SJCRH30 (cell line): ENCODE measurements around the gene FAM181A. TPM values are rescaled to one million over a fixed set of nuclear protein-coding genes. Genes with fewer than 3 reads are reported as not detected.
A peak's percentile ranks its signal among the peaks of the same experiment; 100 is the strongest.

Experiments used
- DNase-seq, 2 experiments: peaks; one replicate each; pipeline ENCODE4 v3.0.0-alpha.2; 2015 to 2020
- H3K27ac ChIP-seq: fragments of 250-450 bp; sonication (Bioruptor Pico); 2 replicates; pipeline ENCODE4 v1.5.1; 2020; ENCODE audit warnings: mild to moderate bottlenecking, moderate library complexity
- H3K27me3 ChIP-seq: fragments of 250-450 bp; sonication (Bioruptor Pico); 2 replicates; pipeline ENCODE4 v1.5.1; 2020; ENCODE audit warnings: mild to moderate bottlenecking, moderate library complexity
- H3K36me3 ChIP-seq: fragments of 250-450 bp; sonication (Bioruptor Pico); 2 replicates; pipeline ENCODE4 v1.5.1; 2020; ENCODE audit warnings: mild to moderate bottlenecking, moderate library complexity
- H3K4me1 ChIP-seq: fragments of 250-450 bp; sonication (Bioruptor Pico); 2 replicates; pipeline ENCODE4 v1.5.1; 2020; ENCODE audit warnings: mild to moderate bottlenecking, moderate library complexity
- H3K4me3 ChIP-seq: fragments of 250-450 bp; sonication (Bioruptor Pico); 2 replicates; pipeline ENCODE4 v1.5.1; 2020; ENCODE audit warnings: mild to moderate bottlenecking, moderate library complexity
- H3K9me3 ChIP-seq: fragments of 250-450 bp; sonication (Bioruptor Pico); replicated peaks from 2 replicates; pipeline ENCODE4 v1.5.1; 2020; ENCODE audit warnings: mild to moderate bottlenecking, moderate library complexity
- total RNA-seq: library from RNA; depleted of rRNA; stranded (reverse); fragments of >200 nt; shearing (Covaris generic); gene quantifications from 2 replicates; pipeline ENCODE4 v1.2.3, GENCODE V29; 2014

Gene FAM181A
- total RNA-seq, 1 experiment from 2014 or later: not detected

- H3K9me3 ChIP-seq: no peaks in the 10 kb centered on the region
- no peak overlapping the region for H3K4me3 ChIP-seq
- no peak for DNase-seq
- no peak overlapping the region for H3K27ac ChIP-seq
- H3K4me1 ChIP-seq: no peaks in the 10 kb centered on the region
- no peaks in the 10 kb centered on the region for H3K36me3 ChIP-seq
- no peaks in the 10 kb centered on the region for H3K27me3 ChIP-seq
These were observed 29.7 kb upstream of the FAM181A start for GRCh38 chr14:93897476-93897845.

- H3K4me3 ChIP-seq: no peak overlapping the region
- H3K27me3 ChIP-seq: no peaks in the 10 kb centered on the region
- H3K36me3 ChIP-seq: no peaks in the 10 kb centered on the region
- H3K27ac ChIP-seq: no peak overlapping the region
- H3K9me3 ChIP-seq: no peaks in the 10 kb centered on the region
- no peak for DNase-seq
- H3K4me1 ChIP-seq: no peaks in the 10 kb centered on the region
These were observed 29.0 kb upstream of the FAM181A start for GRCh38 chr14:93898081-93898611.

GRCh38 chr14:93898731-93899130 lies 28.4 kb upstream of the FAM181A start:
- no peak overlapping the region for H3K27ac ChIP-seq

GRCh38 chr14:93901813-93902212 lies 25.3 kb upstream of the FAM181A start:
- no peak for DNase-seq
- Histone ChIP-seq H3K27ac (no peak overlapping the region), H3K9me3 (no peaks in the 10 kb centered on the region), H3K36me3 (no peaks in the 10 kb centered on the region), H3K4me3 (no peak overlapping the region), H3K4me1 (no peaks in the 10 kb centered on the region), H3K27me3 (no peaks in the 10 kb centered on the region; the same call in 1 of the 2 replicates)

More at GRCh38 chr14:93898731-93899130, 28.4 kb upstream of the FAM181A start:
- Histone ChIP-seq H3K27me3 (no peaks in the 10 kb centered on the region), H3K4me3 (no peak overlapping the region), H3K36me3 (no peaks in the 10 kb centered on the region), H3K4me1 (no peaks in the 10 kb centered on the region), H3K9me3 (no peaks in the 10 kb centered on the region)
- no peak for DNase-seq

GRCh38 chr14:93902619-93903307 lies 24.4 kb upstream of the FAM181A start:
- no peaks in the 10 kb centered on the region; the same call in 1 of the 2 replicates for H3K27me3 ChIP-seq
- H3K4me1 ChIP-seq: no peaks in the 10 kb centered on the region
- no peak overlapping the region for H3K4me3 ChIP-seq
- DNase-seq: no peak
- H3K27ac ChIP-seq: no peak overlapping the region
- H3K9me3 ChIP-seq: no peaks in the 10 kb centered on the region
- no peaks in the 10 kb centered on the region for H3K36me3 ChIP-seq

GRCh38 chr14:93903342-93904184 lies 23.6 kb upstream of the FAM181A start:
- no peak overlapping the region for H3K27ac ChIP-seq
- DNase-seq: peak in 1 of 2 experiments; percentile 34
- no peaks in the 10 kb centered on the region for H3K36me3 ChIP-seq
- H3K4me1 ChIP-seq: no peaks in the 10 kb centered on the region
- no peak overlapping the region for H3K4me3 ChIP-seq
- H3K27me3 ChIP-seq: no peaks in the 10 kb centered on the region; the same call in 1 of the 2 replicates
- H3K9me3 ChIP-seq: no peaks in the 10 kb centered on the region

GRCh38 chr14:93905623-93906022 lies 21.5 kb upstream of the FAM181A start:
- Histone ChIP-seq H3K4me1 (no peaks in the 10 kb centered on the region), H3K9me3 (no peaks in the 10 kb centered on the region), H3K4me3 (no peak overlapping the region), H3K36me3 (no peaks in the 10 kb centered on the region), H3K27ac (no peak overlapping the region), H3K27me3 (no peaks in the 10 kb centered on the region; the same call in 1 of the 2 replicates)
- DNase-seq: no peak

- no peak overlapping the region for H3K27ac ChIP-seq
- H3K36me3 ChIP-seq: no peaks in the 10 kb centered on the region
- DNase-seq: peak; percentile 40 to 78
- H3K27me3 ChIP-seq: no peaks in the 10 kb centered on the region; the same call in 1 of the 2 replicates
- no peaks in the 10 kb centered on the region for H3K9me3 ChIP-seq
- H3K4me1 ChIP-seq: no peaks in the 10 kb centered on the region
- H3K4me3 ChIP-seq: no peak overlapping the region
These were observed 20.5 kb upstream of the FAM181A start for GRCh38 chr14:93906341-93907329.

- Histone ChIP-seq H3K27ac (no peak overlapping the region), H3K36me3 (no peaks in the 10 kb centered on the region), H3K4me1 (no peaks in the 10 kb centered on the region), H3K4me3 (no peak overlapping the region), H3K9me3 (no peaks in the 10 kb centered on the region), H3K27me3 (no peaks in the 10 kb centered on the region)
- no peak for DNase-seq
These were observed 17.6 kb upstream of the FAM181A start for GRCh38 chr14:93909429-93910128.

GRCh38 chr14:93911975-93912615 lies 15.0 kb upstream of the FAM181A start:
- DNase-seq: no peak
- H3K36me3 ChIP-seq: no peaks in the 10 kb centered on the region
- H3K4me3 ChIP-seq: no peak overlapping the region
- H3K27me3 ChIP-seq: no peaks in the 10 kb centered on the region
- H3K27ac ChIP-seq: no peak overlapping the region
- no peaks in the 10 kb centered on the region for H3K4me1 ChIP-seq
- H3K9me3 ChIP-seq: no peaks in the 10 kb centered on the region

- Histone ChIP-seq H3K4me1 (no peaks in the 10 kb centered on the region), H3K36me3 (no peaks in the 10 kb centered on the region), H3K27ac (no peak overlapping the region), H3K9me3 (no peaks in the 10 kb centered on the region), H3K27me3 (no peaks in the 10 kb centered on the region), H3K4me3 (no peak overlapping the region)
- DNase-seq: no peak
These were observed 14.4 kb upstream of the FAM181A start for GRCh38 chr14:93912782-93913181.

- no peak overlapping the region for H3K27ac ChIP-seq
- no peak for DNase-seq
- no peaks in the 10 kb centered on the region for H3K36me3 ChIP-seq
- no peaks in the 10 kb centered on the region for H3K27me3 ChIP-seq
- H3K4me3 ChIP-seq: no peak overlapping the region
- no peaks in the 10 kb centered on the region for H3K9me3 ChIP-seq
- H3K4me1 ChIP-seq: no peaks in the 10 kb centered on the region
These were observed 12.9 kb upstream of the FAM181A start for GRCh38 chr14:93914278-93914677.

GRCh38 chr14:93915070-93915705 lies 12.0 kb upstream of the FAM181A start:
- no peaks in the 10 kb centered on the region for H3K9me3 ChIP-seq
- no peaks in the 10 kb centered on the region for H3K36me3 ChIP-seq
- H3K27me3 ChIP-seq: no peaks in the 10 kb centered on the region
- no peaks in the 10 kb centered on the region for H3K4me1 ChIP-seq
- no peak overlapping the region for H3K4me3 ChIP-seq
- no peak for DNase-seq
- H3K27ac ChIP-seq: no peak overlapping the region
